Amniotic epithelial cell (primary cell): ENCODE results near the gene RPS6KL1.

Source experiments
- DNase-seq: peaks from one replicate; pipeline ENCODE4 v3.0.0-alpha.2; 2010; ENCODE audit warnings: low read depth

The RPS6KL1 gene

DNA sequence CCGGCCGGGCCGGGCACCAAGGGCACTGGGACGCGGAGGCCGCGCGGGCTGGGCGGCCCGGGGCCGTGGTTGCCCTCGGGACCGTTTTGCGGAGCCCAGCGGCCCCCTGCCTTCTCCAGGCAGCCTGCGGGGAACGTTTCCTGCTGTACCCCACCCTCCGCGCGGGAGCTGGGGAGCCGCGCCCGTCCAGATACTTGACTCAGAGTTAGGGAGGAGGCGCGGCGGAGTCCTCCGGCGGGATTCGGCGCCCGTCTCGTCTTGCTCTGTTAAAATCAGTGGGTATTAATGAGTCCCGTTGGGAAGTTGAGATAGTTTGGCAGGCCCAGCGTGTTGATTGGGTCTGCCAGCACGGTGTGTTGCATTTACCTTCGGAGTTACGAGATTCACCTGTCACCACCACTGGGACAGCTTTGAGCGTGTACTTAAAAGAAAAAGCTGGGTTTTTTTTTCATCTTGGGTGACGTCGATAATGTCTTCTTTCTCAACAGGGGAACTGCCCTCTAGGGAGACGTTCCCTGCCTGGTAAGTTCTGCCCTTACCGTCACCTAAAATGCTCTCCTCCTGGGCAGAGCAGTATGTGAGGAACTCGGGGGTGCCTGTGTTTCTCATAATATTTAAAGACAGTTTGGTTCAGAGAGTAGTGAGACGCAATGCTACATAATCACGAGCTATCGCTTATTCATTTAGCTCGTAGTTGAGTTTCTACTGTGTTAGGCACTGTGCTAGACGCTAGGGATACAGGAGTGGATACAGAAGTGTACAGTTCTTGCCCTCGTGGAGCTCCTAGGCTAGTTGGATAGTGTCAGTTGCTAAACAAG is 40.7 kb downstream of the RPS6KL1 start:
- peak; percentile 47 for DNase-seq

DNA sequence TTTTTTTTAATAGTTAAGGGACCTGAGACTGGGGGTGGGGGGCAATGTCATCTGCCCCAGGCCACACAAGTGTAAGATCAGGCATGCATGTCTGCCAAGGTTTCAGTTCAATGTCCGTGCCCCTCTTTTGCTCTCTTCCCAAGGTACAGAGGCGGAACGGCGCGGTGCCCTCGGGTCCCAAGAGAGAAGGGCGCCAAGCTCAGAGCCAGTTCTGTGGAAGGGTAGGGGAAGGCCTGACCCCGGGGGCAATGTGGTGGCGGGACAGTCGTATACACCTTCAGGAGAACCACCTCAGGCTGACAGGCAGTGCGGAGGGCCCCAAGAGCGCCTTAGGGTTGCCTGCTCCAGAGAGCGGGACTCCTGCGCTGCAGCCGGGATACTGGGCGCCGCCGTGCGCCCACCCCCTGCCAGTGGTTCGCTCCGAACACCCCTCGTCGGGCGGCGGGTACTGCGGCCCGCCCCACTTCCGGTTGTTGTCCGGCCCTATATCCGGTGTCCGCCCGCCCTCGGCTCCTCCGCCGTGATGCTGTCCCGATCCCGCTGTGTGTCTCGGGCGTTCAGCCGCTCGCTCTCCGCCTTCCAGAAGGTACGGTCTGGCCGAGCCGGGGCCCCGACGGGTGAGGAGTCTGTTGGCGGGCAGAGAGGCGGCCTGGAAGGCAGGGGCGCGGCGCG is 41.5 kb downstream of the RPS6KL1 start, which contains the start of gene DLST:
TSS of gene DLST (plus strand) at position 486 of the 672 bp plus-strand sequence. CDS start at position 524, 38 bp downstream.
- peak; percentile 83 for DNase-seq

DNA sequence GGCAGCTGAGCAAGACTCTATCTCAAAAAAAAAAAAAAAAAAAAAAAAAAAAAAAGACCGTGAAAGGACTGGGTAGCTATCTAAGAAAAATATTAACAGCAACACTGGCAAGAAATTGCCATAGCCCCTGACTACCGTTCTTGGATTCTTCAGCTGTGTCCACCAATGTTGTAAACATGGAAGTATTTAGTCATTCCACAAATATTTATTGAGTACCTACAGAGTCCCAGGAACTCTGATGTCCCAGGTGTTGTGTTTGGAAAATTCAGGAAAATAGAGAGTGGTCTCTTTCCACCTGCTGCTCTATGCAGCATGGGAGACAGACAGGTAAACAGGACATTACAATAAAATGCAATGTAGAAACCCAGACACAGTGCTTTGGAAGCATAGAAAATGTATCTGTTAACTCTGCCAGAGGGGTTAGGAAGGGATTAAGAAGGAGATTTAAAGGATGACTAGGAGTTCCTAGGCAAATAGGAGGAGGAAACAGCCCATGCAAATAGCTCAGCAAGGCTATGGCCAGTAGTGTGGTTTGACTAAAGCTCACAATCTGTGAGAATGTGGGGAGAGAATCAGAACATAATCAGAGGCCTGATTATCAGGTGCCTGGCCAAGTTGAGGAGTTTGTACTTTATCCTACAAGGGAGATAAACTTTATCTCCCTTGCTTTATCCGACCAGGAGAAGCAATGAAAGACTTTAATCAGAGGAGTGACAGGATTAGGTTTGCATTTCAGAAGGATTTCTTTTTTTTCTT is 43.5 kb downstream of the RPS6KL1 start:
- peak; percentile 97 for DNase-seq

DNA sequence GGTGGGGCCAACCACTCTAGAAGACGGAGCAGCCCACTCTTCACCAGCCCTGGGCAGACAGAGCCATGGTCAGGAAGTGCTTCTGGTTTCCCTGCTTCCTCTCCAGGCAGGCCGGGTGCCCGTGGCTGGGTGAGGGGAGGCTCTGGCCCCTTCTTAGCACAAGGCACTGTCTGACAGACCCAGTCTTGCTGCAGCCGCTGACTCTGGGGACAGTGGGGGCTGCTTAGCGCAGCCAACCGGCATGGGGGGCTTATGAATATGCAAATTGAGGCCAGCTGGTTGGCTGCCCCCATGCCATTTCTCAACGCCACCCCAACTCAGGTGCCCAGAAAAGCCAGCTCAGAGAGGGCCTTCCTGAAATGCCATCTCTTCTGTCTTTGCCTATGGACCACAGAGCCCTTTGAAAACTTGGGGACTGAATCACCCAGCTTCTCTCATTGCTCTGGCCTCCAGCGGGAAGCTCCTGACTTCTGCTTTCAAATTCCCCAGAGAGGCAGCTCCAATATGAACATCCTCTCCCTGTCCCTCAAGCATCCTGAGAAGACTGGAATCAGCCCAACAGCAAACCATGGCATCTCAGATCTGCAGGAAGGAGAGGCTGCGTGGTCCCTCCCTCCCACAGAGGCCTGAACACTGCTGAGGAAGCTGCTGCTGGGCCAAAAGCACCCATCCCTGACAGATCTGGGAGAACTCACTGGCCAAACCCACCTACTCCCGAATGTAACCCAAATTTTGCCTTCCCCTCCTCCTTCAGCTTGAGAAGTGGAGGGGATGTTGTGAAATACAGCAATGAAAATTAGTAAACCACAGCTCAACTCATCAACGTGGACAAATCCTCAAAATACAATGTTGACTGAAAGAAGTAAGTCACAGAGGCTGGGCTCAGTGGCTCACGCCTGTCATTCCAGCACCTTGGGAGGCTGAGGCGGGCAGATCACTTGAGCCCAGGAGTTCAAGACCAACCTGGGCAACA is 46.8 kb downstream of the RPS6KL1 start, which contains the start of gene PROX2:
TSS of gene PROX2 (minus strand) at position 205 of the 973 bp plus-strand sequence. CDS start 12,311 bp downstream, outside the sequence.
- no peak for DNase-seq

GRCh38 chr14:74875204-74875603 is 47.9 kb downstream of the RPS6KL1 start:
- DNase-seq: no peak

GRCh38 chr14:74871819-74872218 is 51.2 kb downstream of the RPS6KL1 start:
- no peak for DNase-seq

- no peak for DNase-seq
These were observed 54.3 kb downstream of the RPS6KL1 start for GRCh38 chr14:74868739-74869138.

- DNase-seq: peak; percentile 31
These were observed 55.4 kb downstream of the RPS6KL1 start for GRCh38 chr14:74867673-74868072.

DNA sequence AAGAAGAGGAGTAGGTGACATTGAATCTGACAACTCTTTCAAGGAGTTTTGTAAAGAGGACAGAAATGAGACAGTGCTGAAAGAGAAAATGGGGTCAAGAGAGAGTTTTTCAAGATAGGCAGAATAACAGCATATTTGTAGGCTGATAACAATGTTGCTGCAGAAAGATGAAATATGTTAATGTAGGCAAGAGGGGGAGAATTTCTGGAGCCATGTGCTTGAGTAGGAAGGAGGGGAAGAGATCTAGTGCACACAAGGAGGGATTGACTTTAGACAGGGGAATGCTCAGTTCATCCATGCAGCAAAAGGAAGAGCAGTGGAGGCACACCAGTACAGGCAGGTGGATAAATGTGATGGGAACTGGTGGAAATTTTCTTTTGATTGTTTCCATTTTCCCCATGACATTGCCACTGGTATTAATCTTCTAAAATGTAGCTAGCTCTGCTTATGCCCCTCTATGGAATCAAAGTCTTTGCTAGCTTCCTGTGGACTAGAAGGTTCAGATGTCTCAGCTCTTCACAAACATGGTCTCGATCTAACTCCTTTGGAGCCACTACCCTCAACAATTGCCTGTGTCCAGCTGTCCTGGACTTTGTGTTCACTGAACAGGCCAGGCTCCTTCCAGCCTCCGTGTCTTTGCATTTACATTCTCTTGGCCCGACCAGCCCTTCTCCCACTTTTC is 56.2 kb downstream of the RPS6KL1 start:
- DNase-seq: no peak

- no peak for DNase-seq
These were observed 57.9 kb downstream of the RPS6KL1 start for GRCh38 chr14:74865156-74865555.

- no peak for DNase-seq
These were observed 58.9 kb downstream of the RPS6KL1 start for GRCh38 chr14:74864198-74864597.

GRCh38 chr14:74863274-74863673 is 59.8 kb downstream of the RPS6KL1 start:
- DNase-seq: no peak

GRCh38 chr14:74861734-74862090 is 61.3 kb downstream of the RPS6KL1 start:
- no peak for DNase-seq

DNA sequence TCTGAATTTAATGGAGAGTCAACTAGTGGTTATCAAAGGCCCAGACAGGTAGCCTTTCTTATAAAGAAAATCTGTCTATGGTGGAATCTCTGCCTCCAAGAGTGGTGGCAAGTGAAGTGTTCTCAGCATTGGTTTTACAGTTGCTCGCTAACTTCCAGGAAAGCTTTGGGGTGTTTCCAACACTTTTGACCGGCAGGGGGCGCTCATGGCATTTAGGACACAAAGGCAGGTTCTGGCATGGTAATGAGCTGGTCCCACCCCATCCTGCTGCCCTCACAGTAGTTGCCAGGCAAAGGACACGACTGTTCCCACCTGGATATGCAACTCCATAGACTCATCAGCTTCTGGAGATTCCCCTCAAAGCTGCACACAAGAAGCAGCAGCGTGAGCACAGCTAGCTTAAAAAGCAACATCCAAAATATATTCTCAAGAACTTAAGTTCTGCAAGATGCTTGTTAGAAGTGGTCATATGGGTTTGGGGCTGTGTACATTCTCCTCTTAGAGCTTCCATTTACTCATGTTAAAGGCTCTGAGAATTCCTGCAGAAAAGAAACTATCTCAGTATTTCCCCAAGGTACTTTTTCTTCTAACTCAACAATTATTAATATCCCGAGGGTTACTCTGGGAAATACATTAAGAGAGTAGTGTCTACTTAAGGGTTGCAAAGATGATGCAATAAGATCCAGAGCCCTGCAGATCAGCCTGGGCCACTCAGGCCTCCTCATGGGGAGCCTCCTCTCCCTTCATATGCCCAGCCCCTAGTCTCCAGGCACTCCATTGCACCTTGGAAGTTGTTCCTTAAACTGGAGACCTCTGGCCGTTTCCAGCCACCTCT is 61.9 kb downstream of the RPS6KL1 start:
- peak; percentile 71 for DNase-seq

GRCh38 chr14:74859757-74860552 is 63.1 kb downstream of the RPS6KL1 start:
- no peak for DNase-seq

DNA sequence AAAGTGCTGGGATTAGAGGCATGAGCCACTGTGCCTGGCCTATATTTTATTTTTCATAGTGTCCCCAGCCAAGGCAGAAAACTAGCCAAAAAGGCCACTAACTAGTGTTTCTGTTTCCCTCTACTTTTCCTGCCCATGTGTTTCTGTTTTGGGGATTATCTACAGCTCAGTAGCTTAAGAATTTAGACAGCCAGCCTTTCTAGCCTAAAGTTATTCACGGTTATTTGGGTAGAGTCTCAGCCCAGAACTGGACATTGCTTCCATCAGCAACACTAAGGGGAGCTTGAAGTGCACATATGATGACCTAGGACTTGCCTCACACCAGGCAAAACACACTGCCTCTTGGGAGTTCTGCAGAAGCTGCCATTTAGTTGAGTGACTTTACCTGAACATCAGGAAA is 65.0 kb downstream of the RPS6KL1 start:
- no peak for DNase-seq

- peak; percentile 33 for DNase-seq
These were observed 66.7 kb downstream of the RPS6KL1 start for GRCh38 chr14:74856366-74856765.

- no peak for DNase-seq
These were observed 67.1 kb downstream of the RPS6KL1 start for GRCh38 chr14:74855945-74856344.

GRCh38 chr14:74855021-74855420 is 68.0 kb downstream of the RPS6KL1 start:
- DNase-seq: peak; percentile 70
